ENCODE data around the gene ARAP1. TPM values are rescaled to one million over a fixed set of nuclear protein-coding genes. Genes with fewer than 3 reads are reported as not detected.

ARAP1 gene
- total and polyA plus RNA-seq, 2 donors, result 36.4 to 92.2 TPM

DNA sequence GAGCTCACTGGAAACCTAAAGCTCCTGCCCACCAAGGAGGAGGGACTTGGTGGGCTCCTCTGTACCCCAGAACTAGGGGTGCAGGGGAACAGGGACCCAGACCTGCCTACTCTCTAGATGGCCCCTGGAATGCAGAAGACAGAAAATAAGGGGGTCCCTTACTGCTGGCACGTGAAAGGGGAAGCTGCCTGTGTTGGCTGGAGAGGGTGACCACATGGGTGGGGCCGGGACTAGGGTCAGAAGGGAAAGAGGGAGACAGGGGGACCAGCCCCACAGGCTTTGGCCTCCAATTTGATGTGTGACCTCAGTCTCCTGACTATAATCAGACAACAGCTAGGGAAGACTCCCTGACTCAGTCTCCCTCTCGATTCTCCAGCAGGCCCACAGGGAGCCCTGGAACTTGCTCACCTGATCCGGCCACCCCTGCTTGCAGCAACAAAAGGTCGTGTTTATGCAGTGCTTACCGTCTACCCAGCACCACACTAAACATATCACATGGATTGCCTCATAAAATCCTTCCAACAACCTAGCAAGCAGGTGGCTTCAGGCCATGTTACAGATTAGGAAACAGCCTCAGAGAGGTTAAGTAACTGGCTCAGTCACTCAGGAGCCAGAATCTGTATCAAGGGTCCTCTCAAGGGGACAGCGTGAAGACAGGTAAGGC is 10.2 kb downstream of the ARAP1 start:
- Histone ChIP-seq H3K36me3 (ENCODE audit: control insufficient read depth in 2 of 2, insufficient read depth in 2 of 2, low read length in 1 of 2) (no peaks in the 10 kb centered on the region), H3K4me3 (ENCODE audit: low read length in 2 of 2) (no peak overlapping the region), H3K27me3 (ENCODE audit: control insufficient read depth in 2 of 2, insufficient read depth in 1 of 2, low read length in 1 of 2) (no peaks in the 10 kb centered on the region), H3K9me3 (ENCODE audit: control insufficient read depth in 2 of 2, insufficient read depth in 1 of 2, low read length in 1 of 2) (peaks cover 1 to 8% of the 10 kb centered on the region in 2 donors), H3K27ac (ENCODE audit: low read depth in 1 of 2, low read length in 1 of 2) (no peak overlapping the region), H3K4me1 (ENCODE audit: control insufficient read depth in 2 of 2, insufficient read depth in 2 of 2, low read length in 2 of 2) (peaks cover 15 to 66% of the 10 kb centered on the region in 2 donors)
- no peak for DNase-seq (ENCODE audit: low read depth in 6 of 9, low spot score in 9 of 9)
- WGBS, result 81% methylated on average over 7 of the region's 7 CpGs

GRCh38 chr11:72741429-72741833 is 10.8 kb downstream of the ARAP1 start:
- Histone ChIP-seq H3K36me3 (ENCODE audit: control insufficient read depth in 2 of 2, insufficient read depth in 2 of 2, low read length in 1 of 2) (no peaks in the 10 kb centered on the region), H3K27me3 (ENCODE audit: control insufficient read depth in 2 of 2, insufficient read depth in 1 of 2, low read length in 1 of 2) (no peaks in the 10 kb centered on the region), H3K4me3 (ENCODE audit: low read length in 2 of 2) (no peak overlapping the region), H3K9me3 (ENCODE audit: control insufficient read depth in 2 of 2, insufficient read depth in 1 of 2, low read length in 1 of 2) (peaks cover 1 to 8% of the 10 kb centered on the region in 2 donors), H3K27ac (ENCODE audit: low read depth in 1 of 2, low read length in 1 of 2) (no peak overlapping the region), H3K4me1 (ENCODE audit: control insufficient read depth in 2 of 2, insufficient read depth in 2 of 2, low read length in 2 of 2) (peaks cover 16 to 68% of the 10 kb centered on the region in 2 donors)
- no peak for DNase-seq (ENCODE audit: low read depth in 6 of 9, low spot score in 9 of 9)
- 70% methylated on average over 8 of the region's 8 CpGs for WGBS

DNA sequence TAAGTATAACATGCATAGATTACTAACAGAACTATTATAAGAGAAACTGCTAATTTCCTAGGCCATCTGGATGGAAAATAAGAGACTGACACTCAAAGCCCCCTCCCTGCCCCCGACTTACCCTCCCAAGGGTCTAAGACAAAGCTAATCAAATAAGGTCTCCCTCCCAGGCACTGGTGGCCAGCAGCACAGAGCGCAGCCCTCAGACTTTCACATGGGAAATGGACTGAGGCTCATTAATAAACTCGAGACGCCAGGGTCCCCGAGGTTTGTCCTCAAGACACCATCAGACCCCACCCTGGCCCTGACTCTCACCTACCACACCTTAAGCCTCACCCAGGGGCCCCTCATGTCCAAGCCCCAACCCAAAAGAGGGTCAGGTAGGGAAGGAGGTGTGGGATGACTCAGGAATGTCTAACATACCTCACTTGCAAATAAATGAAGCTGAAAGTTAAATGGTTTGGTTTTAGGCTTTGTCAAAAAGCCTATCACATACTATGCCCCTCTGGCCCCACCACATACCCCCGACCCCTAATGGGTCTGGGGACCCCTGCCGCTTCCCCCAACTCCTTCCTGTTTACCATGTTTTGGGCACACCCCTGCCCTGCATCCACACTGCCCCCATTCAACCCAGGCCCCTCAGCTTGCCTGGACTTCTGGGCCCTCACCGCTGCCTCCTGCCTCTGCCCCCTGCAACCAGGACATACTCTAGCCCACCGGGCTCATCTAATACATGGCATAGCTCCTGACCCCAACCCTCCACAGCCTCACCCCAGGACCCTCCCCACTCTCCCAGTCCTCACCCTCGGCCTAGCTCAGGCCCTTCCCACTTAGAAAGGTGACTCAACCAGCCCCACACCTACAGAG is 11.4 kb downstream of the ARAP1 start:
- H3K4me3 ChIP-seq (ENCODE audit: low read length in 2 of 2), result no peak overlapping the region

GRCh38 chr11:72740060-72740424 is 12.2 kb downstream of the ARAP1 start:
- H3K9me3 ChIP-seq (ENCODE audit: control insufficient read depth in 2 of 2, insufficient read depth in 1 of 2, low read length in 1 of 2), result peaks cover 1 to 8% of the 10 kb centered on the region in 2 donors
- no peaks in the 10 kb centered on the region for H3K36me3 ChIP-seq (ENCODE audit: control insufficient read depth in 2 of 2, insufficient read depth in 2 of 2, low read length in 1 of 2)
- no peaks in the 10 kb centered on the region for H3K27me3 ChIP-seq (ENCODE audit: control insufficient read depth in 2 of 2, insufficient read depth in 1 of 2, low read length in 1 of 2)
- H3K4me3 ChIP-seq (ENCODE audit: low read length in 2 of 2), result no peak overlapping the region
- DNase-seq (ENCODE audit: low read depth in 6 of 9, low spot score in 9 of 9), result no peak
- no peak overlapping the region for H3K27ac ChIP-seq (ENCODE audit: low read depth in 1 of 2, low read length in 1 of 2)
- H3K4me1 ChIP-seq (ENCODE audit: control insufficient read depth in 2 of 2, insufficient read depth in 2 of 2, low read length in 2 of 2), result peaks cover 19 to 70% of the 10 kb centered on the region in 2 donors
- 97% methylated on average over 2 of the region's 2 CpGs for WGBS

More for the DNA sequence above, 11.4 kb downstream of the ARAP1 start:
- no peak overlapping the region for H3K27ac ChIP-seq (ENCODE audit: low read depth in 1 of 2, low read length in 1 of 2)
- H3K9me3 ChIP-seq (ENCODE audit: control insufficient read depth in 2 of 2, insufficient read depth in 1 of 2, low read length in 1 of 2), result peaks cover 1 to 8% of the 10 kb centered on the region in 2 donors
- H3K27me3 ChIP-seq (ENCODE audit: control insufficient read depth in 2 of 2, insufficient read depth in 1 of 2, low read length in 1 of 2), result no peaks in the 10 kb centered on the region
- H3K36me3 ChIP-seq (ENCODE audit: control insufficient read depth in 2 of 2, insufficient read depth in 2 of 2, low read length in 1 of 2), result no peaks in the 10 kb centered on the region
- peaks cover 19 to 71% of the 10 kb centered on the region in 2 donors for H3K4me1 ChIP-seq (ENCODE audit: control insufficient read depth in 2 of 2, insufficient read depth in 2 of 2, low read length in 2 of 2)
- no peak for DNase-seq (ENCODE audit: low read depth in 6 of 9, low spot score in 9 of 9)
- 81% methylated on average over 10 of the region's 10 CpGs for WGBS

GRCh38 chr11:72739240-72740059 is 12.8 kb downstream of the ARAP1 start:
- H3K36me3 ChIP-seq (ENCODE audit: control insufficient read depth in 2 of 2, insufficient read depth in 2 of 2, low read length in 1 of 2), result no peaks in the 10 kb centered on the region
- peaks cover under 1 to 3% of the 10 kb centered on the region in 2 donors for H3K9me3 ChIP-seq (ENCODE audit: control insufficient read depth in 2 of 2, insufficient read depth in 1 of 2, low read length in 1 of 2)
- no peak overlapping the region for H3K4me3 ChIP-seq (ENCODE audit: low read length in 2 of 2)
- H3K27me3 ChIP-seq (ENCODE audit: control insufficient read depth in 2 of 2, insufficient read depth in 1 of 2, low read length in 1 of 2), result no peaks in the 10 kb centered on the region
- H3K4me1 ChIP-seq (ENCODE audit: control insufficient read depth in 2 of 2, insufficient read depth in 2 of 2, low read length in 2 of 2), result peaks cover 14 to 65% of the 10 kb centered on the region in 2 donors
- no peak for DNase-seq (ENCODE audit: low read depth in 6 of 9, low spot score in 9 of 9)
- 93% methylated on average over 10 of the region's 10 CpGs for WGBS
- no peak overlapping the region for H3K27ac ChIP-seq (ENCODE audit: low read depth in 1 of 2, low read length in 1 of 2)

DNA sequence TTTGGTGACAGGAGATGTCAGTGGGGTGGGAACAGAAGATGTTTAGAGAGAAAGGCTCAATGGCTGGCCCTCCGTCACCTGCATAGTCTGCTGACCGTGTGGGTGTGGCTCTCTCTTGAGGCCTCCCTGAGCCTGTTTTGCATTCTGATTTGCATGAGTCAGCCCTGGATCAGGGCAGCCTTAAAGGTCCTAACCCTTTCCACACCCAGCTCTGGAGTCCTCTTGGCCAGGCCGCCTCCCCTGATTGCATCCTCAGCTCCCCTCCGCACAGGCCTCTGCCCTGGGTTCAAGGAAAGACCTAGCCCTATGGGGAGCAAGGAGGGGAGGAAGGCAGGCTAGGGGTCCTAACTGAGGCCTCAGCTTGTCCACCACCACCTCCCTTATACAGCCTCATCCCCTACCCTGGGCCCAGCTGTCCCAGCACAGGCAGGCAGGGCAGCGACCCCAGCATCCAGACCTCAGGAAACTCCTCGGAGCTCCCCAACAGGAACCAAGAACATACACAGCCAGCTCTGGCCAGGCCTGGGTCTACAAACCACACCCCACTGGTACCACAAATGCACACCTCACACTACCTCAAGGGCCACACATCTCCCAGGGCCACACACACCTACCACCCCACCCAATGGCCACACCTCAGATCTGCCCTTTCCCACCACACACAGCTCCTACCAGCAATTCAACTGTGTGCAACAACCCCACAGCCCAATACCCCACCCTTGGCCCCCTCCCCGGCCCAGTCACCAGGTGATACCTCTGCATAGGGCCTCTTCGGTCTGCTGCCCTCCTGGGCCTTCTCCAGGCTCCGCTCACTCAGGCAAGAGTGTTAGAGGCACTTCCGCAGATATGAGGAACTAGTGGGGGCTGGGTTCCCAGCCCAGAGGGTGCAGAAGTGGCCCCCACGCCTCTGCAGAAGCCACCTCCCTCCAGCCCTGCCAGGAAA is 13.7 kb downstream of the ARAP1 start:
- H3K27me3 ChIP-seq (ENCODE audit: control insufficient read depth in 2 of 2, insufficient read depth in 1 of 2, low read length in 1 of 2), result no peaks in the 10 kb centered on the region
- peak overlapping the region; percentile 43 to 55 for H3K27ac ChIP-seq (ENCODE audit: low read depth in 1 of 2, low read length in 1 of 2)
- no peak for DNase-seq (ENCODE audit: low read depth in 6 of 9, low spot score in 9 of 9)
- WGBS, result 83% methylated on average over 11 of the region's 11 CpGs
- no peak overlapping the region for H3K4me3 ChIP-seq (ENCODE audit: low read length in 2 of 2)
- H3K4me1 ChIP-seq (ENCODE audit: control insufficient read depth in 2 of 2, insufficient read depth in 2 of 2, low read length in 2 of 2), result peaks cover 4 to 55% of the 10 kb centered on the region in 2 donors
- H3K36me3 ChIP-seq (ENCODE audit: control insufficient read depth in 2 of 2, insufficient read depth in 2 of 2, low read length in 1 of 2), result no peaks in the 10 kb centered on the region
- H3K9me3 ChIP-seq (ENCODE audit: control insufficient read depth in 2 of 2, insufficient read depth in 1 of 2, low read length in 1 of 2), result no peaks in the 10 kb centered on the region

GRCh38 chr11:72737336-72737735 is 14.9 kb downstream of the ARAP1 start:
- WGBS, result 95% methylated on average over 1 of the region's 1 CpG
- DNase-seq (ENCODE audit: low read depth in 6 of 9, low spot score in 9 of 9), result no peak
- peak overlapping the region in 1 of 2 donors; percentile 79 for H3K27ac ChIP-seq (ENCODE audit: low read depth in 1 of 2, low read length in 1 of 2)
- H3K4me1 ChIP-seq (ENCODE audit: control insufficient read depth in 2 of 2, insufficient read depth in 2 of 2, low read length in 2 of 2), result peaks cover 4 to 51% of the 10 kb centered on the region in 2 donors
- no peaks in the 10 kb centered on the region for H3K36me3 ChIP-seq (ENCODE audit: control insufficient read depth in 2 of 2, insufficient read depth in 2 of 2, low read length in 1 of 2)
- no peaks in the 10 kb centered on the region for H3K9me3 ChIP-seq (ENCODE audit: control insufficient read depth in 2 of 2, insufficient read depth in 1 of 2, low read length in 1 of 2)
- H3K4me3 ChIP-seq (ENCODE audit: low read length in 2 of 2), result no peak overlapping the region
- H3K27me3 ChIP-seq (ENCODE audit: control insufficient read depth in 2 of 2, insufficient read depth in 1 of 2, low read length in 1 of 2), result no peaks in the 10 kb centered on the region

GRCh38 chr11:72736452-72737069 is 15.6 kb downstream of the ARAP1 start:
- H3K9me3 ChIP-seq (ENCODE audit: control insufficient read depth in 2 of 2, insufficient read depth in 1 of 2, low read length in 1 of 2), result no peaks in the 10 kb centered on the region
- peak overlapping the region; percentile 67 to 79 for H3K27ac ChIP-seq (ENCODE audit: low read depth in 1 of 2, low read length in 1 of 2)
- no peak overlapping the region for H3K4me3 ChIP-seq (ENCODE audit: low read length in 2 of 2)
- peaks cover 4 to 44% of the 10 kb centered on the region in 2 donors for H3K4me1 ChIP-seq (ENCODE audit: control insufficient read depth in 2 of 2, insufficient read depth in 2 of 2, low read length in 2 of 2)
- 10% methylated on average over 5 of the region's 5 CpGs for WGBS
- H3K36me3 ChIP-seq (ENCODE audit: control insufficient read depth in 2 of 2, insufficient read depth in 2 of 2, low read length in 1 of 2), result no peaks in the 10 kb centered on the region
- H3K27me3 ChIP-seq (ENCODE audit: control insufficient read depth in 2 of 2, insufficient read depth in 1 of 2, low read length in 1 of 2), result no peaks in the 10 kb centered on the region
- peak in 6 of 9 donors; percentile 38 to 79 (median 42) for DNase-seq (ENCODE audit: low read depth in 6 of 9, low spot score in 9 of 9)

All from thymus (tissue), 11 donors.